ENCODE data around the gene PDZRN3. TPM values are rescaled to one million over a fixed set of nuclear protein-coding genes. Genes with fewer than 3 reads are reported as not detected.
"Not testable (repeated sequence)": the region's sequence is repeated elsewhere in the genome, so short reads cannot be mapped to it uniquely, and the experiment has no call there.

Gene PDZRN3
- total RNA-seq, 1 experiment from 2014 or later, result 5.9 TPM

DNA sequence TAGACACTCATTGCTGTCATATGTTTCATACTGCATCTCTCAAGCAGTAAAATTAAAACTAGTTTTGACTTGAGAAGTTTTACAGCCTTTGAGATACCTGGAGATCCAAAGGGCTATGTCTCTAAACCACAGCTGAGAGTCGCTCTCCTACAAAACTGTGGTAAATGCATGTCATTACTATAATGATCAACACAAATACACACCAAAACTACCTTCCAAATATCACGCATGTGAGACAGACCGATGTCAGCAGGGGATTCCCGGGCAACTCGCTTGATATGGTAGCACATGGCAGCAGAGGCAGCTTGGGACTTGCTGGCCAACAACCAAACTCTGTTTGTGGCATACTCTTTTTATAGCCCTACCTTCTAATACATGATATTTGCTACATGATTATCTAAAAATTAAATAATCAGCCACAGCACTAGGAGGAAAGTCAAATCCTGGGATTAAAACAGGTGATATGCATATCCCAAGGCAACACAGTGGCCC is 56.3 kb downstream of the PDZRN3 start:
- H2BK20ac ChIP-seq (ENCODE audit: low read depth, low read length, poor library complexity, severe bottlenecking), result no peak overlapping the region
- H3K23ac ChIP-seq (ENCODE audit: insufficient read length, low read depth, low read length), result no peak overlapping the region
- H2BK120ac ChIP-seq (ENCODE audit: low read depth, low read length, poor library complexity, severe bottlenecking), result no peak overlapping the region
- H3K9me3 ChIP-seq (ENCODE audit: control insufficient read depth, low read depth, low read length), result no peaks in the 10 kb centered on the region
- no peak overlapping the region for H3K9ac ChIP-seq (ENCODE audit: extremely low read depth, insufficient read length, low read length)
- H3T11ph ChIP-seq (ENCODE audit: low read length), result no peak overlapping the region
- no peak overlapping the region for H2AFZ ChIP-seq (ENCODE audit: low read length)
- H3K4me2 ChIP-seq (ENCODE audit: insufficient read depth, insufficient read length, low read length), result no peak overlapping the region
- no peaks in the 10 kb centered on the region for H3K79me2 ChIP-seq (ENCODE audit: insufficient read depth, low read length)
- Mint-ChIP-seq H3K9me3 (no peaks in the 10 kb centered on the region), H3K27ac (no peak overlapping the region), H3K27me3 (ENCODE audit: low read depth) (no peaks in the 10 kb centered on the region; the same call in 1 of the 2 replicates), H3K4me1 (peaks cover 17 to 48% of the 10 kb centered on the region in 2 experiments), H3K4me3 (no peak overlapping the region), H3K36me3 (ENCODE audit: insufficient read depth in 1 of 3, low read depth in 3 of 3) (no peaks in the 10 kb centered on the region)
- H3K79me1 ChIP-seq (ENCODE audit: insufficient read depth, low read depth, low read length, poor library complexity, severe bottlenecking), result no peaks in the 10 kb centered on the region
- no peak overlapping the region for H2BK12ac ChIP-seq (ENCODE audit: insufficient read length, low read depth, low read length)
- H4K20me1 ChIP-seq (ENCODE audit: control insufficient read depth, insufficient read depth, insufficient read length), result no peaks in the 10 kb centered on the region
- H2BK15ac ChIP-seq (ENCODE audit: low read depth, low read length), result no peak overlapping the region
- no peaks in the 10 kb centered on the region for H3K27me3 ChIP-seq (ENCODE audit: insufficient read depth, low read length)
- H4K5ac ChIP-seq (ENCODE audit: insufficient read length, low read depth, low read length), result no peak overlapping the region
- WGBS (ENCODE audit: extremely low coverage, insufficient read length, low lambda C conversion rate), result no CpG with 5 or more reads among the region's 5 CpGs
- no peak overlapping the region for H3K27ac ChIP-seq (ENCODE audit: insufficient read length, low read depth, low read length)
- H3K4ac ChIP-seq (ENCODE audit: low read depth, low read length), result no peak overlapping the region
- TF ChIP-seq, protein P1, sequence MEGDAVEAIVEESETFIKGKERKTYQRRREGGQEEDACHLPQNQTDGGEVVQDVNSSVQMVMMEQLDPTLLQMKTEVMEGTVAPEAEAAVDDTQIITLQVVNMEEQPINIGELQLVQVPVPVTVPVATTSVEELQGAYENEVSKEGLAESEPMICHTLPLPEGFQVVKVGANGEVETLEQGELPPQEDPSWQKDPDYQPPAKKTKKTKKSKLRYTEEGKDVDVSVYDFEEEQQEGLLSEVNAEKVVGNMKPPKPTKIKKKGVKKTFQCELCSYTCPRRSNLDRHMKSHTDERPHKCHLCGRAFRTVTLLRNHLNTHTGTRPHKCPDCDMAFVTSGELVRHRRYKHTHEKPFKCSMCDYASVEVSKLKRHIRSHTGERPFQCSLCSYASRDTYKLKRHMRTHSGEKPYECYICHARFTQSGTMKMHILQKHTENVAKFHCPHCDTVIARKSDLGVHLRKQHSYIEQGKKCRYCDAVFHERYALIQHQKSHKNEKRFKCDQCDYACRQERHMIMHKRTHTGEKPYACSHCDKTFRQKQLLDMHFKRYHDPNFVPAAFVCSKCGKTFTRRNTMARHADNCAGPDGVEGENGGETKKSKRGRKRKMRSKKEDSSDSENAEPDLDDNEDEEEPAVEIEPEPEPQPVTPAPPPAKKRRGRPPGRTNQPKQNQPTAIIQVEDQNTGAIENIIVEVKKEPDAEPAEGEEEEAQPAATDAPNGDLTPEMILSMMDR (conservative IDR thresholded peaks at IDR 0.05), result no peak
- no peak overlapping the region for H3K56ac ChIP-seq (ENCODE audit: insufficient read length, low read depth, low read length)
- H2BK5ac ChIP-seq (ENCODE audit: insufficient read length, low read length), result no peak overlapping the region
- no peaks in the 10 kb centered on the region for H3K23me2 ChIP-seq (ENCODE audit: insufficient read length, low read depth, low read length, poor library complexity, severe bottlenecking)
- no peak overlapping the region for H4K91ac ChIP-seq (ENCODE audit: insufficient read length, low read depth, low read length)
- no peak for DNase-seq
- no peaks in the 10 kb centered on the region for H3K4me1 ChIP-seq (ENCODE audit: insufficient read depth, low read length)
- no peak overlapping the region for H2AK5ac ChIP-seq (ENCODE audit: insufficient read length, low read length)
- no peak overlapping the region for H4K8ac ChIP-seq (replicated peaks; ENCODE audit: insufficient read length, low read depth, low read length)
- H3K14ac ChIP-seq (ENCODE audit: insufficient read depth, low read length), result no peak overlapping the region
- H3K18ac ChIP-seq (ENCODE audit: insufficient read length, low read depth, low read length), result no peak overlapping the region

DNA sequence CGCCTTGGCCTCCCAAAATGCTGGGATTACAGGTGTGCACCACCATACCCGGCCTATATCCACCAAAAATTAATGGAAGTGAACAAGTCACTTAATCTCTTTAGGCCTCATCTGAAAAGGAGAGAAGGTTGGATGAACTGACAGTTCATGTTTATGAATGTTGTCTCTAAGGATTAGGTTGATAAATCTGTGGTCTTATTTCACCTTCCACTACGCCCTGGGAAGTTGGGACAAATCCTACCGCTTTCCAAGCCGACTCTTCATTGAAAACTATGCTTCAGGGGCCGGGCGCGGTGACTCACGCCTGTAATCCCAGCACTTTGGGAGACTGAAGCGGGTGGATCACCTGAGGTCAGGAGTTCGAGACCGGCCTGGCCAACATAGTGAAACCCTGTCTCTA is 59.4 kb downstream of the PDZRN3 start:
- not testable (repeated sequence) for H3K27me3 ChIP-seq (ENCODE audit: insufficient read depth, low read length); H3K27ac ChIP-seq (ENCODE audit: insufficient read length, low read depth, low read length); H3K23me2 ChIP-seq (ENCODE audit: insufficient read length, low read depth, low read length, poor library complexity, severe bottlenecking); H3K27ac Mint-ChIP-seq; H3K79me2 ChIP-seq (ENCODE audit: insufficient read depth, low read length); H2BK120ac ChIP-seq (ENCODE audit: low read depth, low read length, poor library complexity, severe bottlenecking); H4K5ac ChIP-seq (ENCODE audit: insufficient read length, low read depth, low read length); H2BK20ac ChIP-seq (ENCODE audit: low read depth, low read length, poor library complexity, severe bottlenecking); H3K9me3 Mint-ChIP-seq; H2BK12ac ChIP-seq (ENCODE audit: insufficient read length, low read depth, low read length); H2BK5ac ChIP-seq (ENCODE audit: insufficient read length, low read length); H3K18ac ChIP-seq (ENCODE audit: insufficient read length, low read depth, low read length); H3K4ac ChIP-seq (ENCODE audit: low read depth, low read length); H3K56ac ChIP-seq (ENCODE audit: insufficient read length, low read depth, low read length); H3K4me3 Mint-ChIP-seq; H4K91ac ChIP-seq (ENCODE audit: insufficient read length, low read depth, low read length); H2BK15ac ChIP-seq (ENCODE audit: low read depth, low read length); H2AFZ ChIP-seq (ENCODE audit: low read length); H4K20me1 ChIP-seq (ENCODE audit: control insufficient read depth, insufficient read depth, insufficient read length); H3K79me1 ChIP-seq (ENCODE audit: insufficient read depth, low read depth, low read length, poor library complexity, severe bottlenecking); H3K14ac ChIP-seq (ENCODE audit: insufficient read depth, low read length); H3K9ac ChIP-seq (ENCODE audit: extremely low read depth, insufficient read length, low read length); H4K8ac ChIP-seq (replicated peaks; ENCODE audit: insufficient read length, low read depth, low read length); H3K4me2 ChIP-seq (ENCODE audit: insufficient read depth, insufficient read length, low read length); H3K4me1 ChIP-seq (ENCODE audit: insufficient read depth, low read length); DNase-seq; H3T11ph ChIP-seq (ENCODE audit: low read length); H2AK5ac ChIP-seq (ENCODE audit: insufficient read length, low read length); H3K9me3 ChIP-seq (ENCODE audit: control insufficient read depth, low read depth, low read length); H3K36me3 Mint-ChIP-seq (ENCODE audit: insufficient read depth in 1 of 3, low read depth in 3 of 3); H3K23ac ChIP-seq (ENCODE audit: insufficient read length, low read depth, low read length)
- peaks cover 23% of the 10 kb centered on the region for H3K27me3 Mint-ChIP-seq (ENCODE audit: low read depth)
- H3K4me1 Mint-ChIP-seq, result peaks cover 10 to 21% of the 10 kb centered on the region in 2 experiments
- WGBS (ENCODE audit: extremely low coverage, insufficient read length, low lambda C conversion rate), result no CpG with 5 or more reads among the region's 12 CpGs

Measured in H9 (cell line).